HCT116 (cell line): ENCODE results near the gene TYR. TPM values are rescaled to one million over a fixed set of nuclear protein-coding genes. Genes with fewer than 3 reads are reported as not detected.
"Not testable (repeated sequence)": the region's sequence is repeated elsewhere in the genome, so short reads cannot be mapped to it uniquely, and the experiment has no call there.

ENCODE experiments used
- ATAC-seq: fragments of 200-7000 bp; cut with Tn5 transposase; 2 replicates; pipeline ENCODE4 v1.9.1; 2020; ENCODE audit warnings: mild to moderate bottlenecking, moderate library complexity
- BruUV-seq: library from RNA; stranded (reverse); fragments of 400-500 nt; replicated peaks from 2 replicates; lab custom pipeline; 2021; lab: Mats Ljungman, UMichigan
- CTCF ChIA-PET: fragments of 300-600 bp; sonication (Branson Sonifier 250); formaldehyde crosslinking; loops from one replicate; lab custom pipeline; 2021; ENCODE audit warnings: antibody characterized with exemption; lab: Charles Lee
- POLR2A ChIA-PET: fragments of 300-600, 350-600 bp; sonication (Branson Sonifier 250); formaldehyde crosslinking; loops from one replicate; lab custom pipeline; 2021; ENCODE audit warnings: antibody characterized with exemption; lab: Charles Lee
- RAD21 ChIA-PET, 2 experiments: fragments of 300-600 bp; sonication (Branson Sonifier 250); formaldehyde crosslinking; loops; one replicate each; lab custom pipeline; 2023; ENCODE audit warnings: low total read pairs in 2 of 2; ENCODE audit not compliant: uncharacterized antibody in 2 of 2, unreplicated experiment in 2 of 2, low non-redundant PET in 1 of 2; lab: Charles Lee
- DNase-seq: peaks from one replicate; pipeline ENCODE4 v3.0.0-alpha.2; 2010; ENCODE audit warnings: low read depth, low spot score
- H2AFZ ChIP-seq: fragments of 200-600 bp; shearing (Covaris generic), sonication (generic); 2 replicates; pipeline ENCODE4 v1.6.1; 2017; ENCODE audit warnings: low read depth, mixed run types, mixed read lengths, antibody characterized with exemption, low read length; ENCODE audit not compliant: poor library complexity, severe bottlenecking
- H3K27ac ChIP-seq: 2 replicates; pipeline ENCODE4 v1.5.1; 2012; ENCODE audit warnings: low read depth, low read length
- H3K27me3 ChIP-seq: fragments of 200-600 bp; sonication (generic); 2 replicates; pipeline ENCODE4 v1.6.1; 2016; ENCODE audit warnings: mixed run types, low read length, mixed read lengths; ENCODE audit not compliant: insufficient read depth
- H3K36me3 ChIP-seq, 2 experiments: fragments of 200-500 bp in 1 of 2; fragments of 200-600 bp in 1 of 2; sonication (Bioruptor generic) in 1 of 2; sonication (generic) in 1 of 2; 2 replicates each; pipeline versions ENCODE4 v1.5.1 to v1.6.1; 2014 to 2016; ENCODE audit warnings: low read length in 2 of 2, inconsistent platforms in 1 of 2, mixed read lengths in 1 of 2, mixed run types in 1 of 2; ENCODE audit not compliant: insufficient read depth in 2 of 2, control insufficient read depth in 1 of 2
- H3K4me1 ChIP-seq, 2 experiments: fragments of 200-600 bp in 1 of 2; sonication (generic) in 1 of 2; 2 replicates each; pipeline versions ENCODE4 v1.5.1 to v1.6.1; 2012 to 2017; ENCODE audit warnings: low read length in 2 of 2, inconsistent platforms in 1 of 2, mild to moderate bottlenecking in 1 of 2, mixed read lengths in 1 of 2, mixed run types in 1 of 2, moderate library complexity in 1 of 2; ENCODE audit not compliant: insufficient read depth in 2 of 2, control insufficient read depth in 1 of 2
- H3K4me2 ChIP-seq: fragments of 200-600 bp; sonication (generic); 2 replicates; pipeline ENCODE4 v1.6.1; 2017; ENCODE audit warnings: mixed run types, low read length, mixed read lengths
- H3K4me3 ChIP-seq, 2 experiments: fragments of 200-600 bp in 1 of 2; sonication (generic) in 1 of 2; replicated peaks in 1 of 2; 2 replicates each; pipeline ENCODE4 v1.5.1; 2011 to 2016; ENCODE audit warnings: low read length in 2 of 2, control low read depth in 1 of 2, low read depth in 1 of 2, mild to moderate bottlenecking in 1 of 2, mixed read lengths in 1 of 2, mixed run types in 1 of 2
- H3K79me2 ChIP-seq: fragments of 200-600 bp; sonication (generic); 2 replicates; pipeline ENCODE4 v1.6.1; 2017; ENCODE audit warnings: mild to moderate bottlenecking, mixed run types, low read length, moderate library complexity, mixed read lengths; ENCODE audit not compliant: insufficient read depth
- H3K9ac ChIP-seq: fragments of 200-600 bp; sonication (generic); 2 replicates; pipeline ENCODE4 v1.6.1; 2016; ENCODE audit warnings: low read length, mixed read lengths
- H3K9me2 ChIP-seq: fragments of 200-600 bp; sonication (generic), shearing (Covaris generic); 2 replicates; pipeline ENCODE4 v1.6.1; 2017; ENCODE audit warnings: mixed run types, mild to moderate bottlenecking, moderate library complexity; ENCODE audit not compliant: insufficient read depth
- H3K9me3 ChIP-seq, 2 experiments: fragments of 200-500 bp in 1 of 2; fragments of 200-600 bp in 1 of 2; sonication (Bioruptor generic) in 1 of 2; sonication (generic) in 1 of 2; 2 replicates each; pipeline ENCODE4 v1.6.1; 2014 to 2017; ENCODE audit warnings: low read length in 2 of 2, mixed read lengths in 2 of 2, inconsistent platforms in 1 of 2, low read depth in 1 of 2, mild to moderate bottlenecking in 1 of 2, mixed run types in 1 of 2, moderate library complexity in 1 of 2; ENCODE audit not compliant: control insufficient read depth in 1 of 2, insufficient read depth in 1 of 2
- H4K20me1 ChIP-seq: fragments of 200-600 bp; sonication (generic), shearing (Covaris generic); 2 replicates; pipeline ENCODE4 v1.6.1; 2017; ENCODE audit warnings: mixed run types, mild to moderate bottlenecking, moderate library complexity; ENCODE audit not compliant: insufficient read depth
- CBX3 ChIP-seq: IDR thresholded peaks from 2 replicates; pipeline ENCODE4 v1.6.1; 2012; ENCODE audit warnings: low read depth
- EZH2phosphoT487 ChIP-seq: fragments of 200-600 bp; IDR thresholded peaks from 2 replicates; pipeline ENCODE4 v1.6.1; 2018; ENCODE audit warnings: antibody characterized with exemption, borderline replicate concordance
- POLR2AphosphoS5 ChIP-seq: IDR thresholded peaks from 2 replicates; pipeline ENCODE4 v1.6.1; 2011; ENCODE audit warnings: mild to moderate bottlenecking, low read depth, low read length, moderate library complexity
- SP1 ChIP-seq: IDR thresholded peaks from 2 replicates; pipeline ENCODE4 v1.6.1; 2012; ENCODE audit warnings: low read depth
- intact Hi-C: fragments of 100-400 bp; cut with micrococcal nuclease; formaldehyde crosslinking; loops from 2 replicates; pipeline ENCODE4 v1.10.0; 2022
- total RNA-seq: library from RNA; stranded (reverse); gene quantifications from one replicate; pipeline ENCODE4 v1.2.1, GENCODE V29; 2021; ENCODE audit not compliant: unreplicated experiment

Gene TYR
- total RNA-seq, 1 experiment from 2014 or later = not detected

DNA sequence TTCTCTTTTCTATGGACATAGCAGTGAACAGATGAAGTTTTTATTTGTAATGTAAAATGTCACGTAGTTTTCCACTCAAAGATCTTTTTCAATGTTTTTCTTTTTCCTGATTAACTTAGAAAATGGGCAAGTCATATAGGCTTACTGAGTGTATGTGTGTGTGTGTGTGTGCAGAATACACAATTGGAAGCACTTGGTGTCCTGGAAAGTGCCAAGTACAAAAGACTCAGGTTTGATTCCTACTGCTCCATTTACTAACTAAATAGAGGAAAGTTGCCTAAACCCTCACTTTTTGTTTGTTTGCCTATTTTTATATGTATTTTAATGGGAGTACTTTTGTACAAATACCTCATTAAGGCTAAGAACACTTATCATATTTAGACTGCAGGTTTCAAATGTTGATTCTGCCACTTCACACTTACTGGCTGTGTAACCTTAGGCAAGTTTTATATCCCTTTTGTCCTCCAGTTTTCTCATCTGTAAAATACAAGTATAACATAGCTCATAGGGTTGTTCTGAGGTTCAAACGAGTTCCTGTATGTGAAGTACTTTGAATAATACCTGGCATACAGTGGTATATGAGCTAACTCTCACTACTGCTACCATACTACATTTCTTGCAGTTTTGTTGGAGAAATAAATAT lies 90.1 kb downstream of the TYR start:
- ATAC-seq (no peak), DNase-seq (no peak)
- ChIA-PET POLR2A (no interaction called here), RAD21 (no interaction called here), CTCF (no interaction called here)
- no peak overlapping the region for H3K9ac ChIP-seq
- H3K27ac ChIP-seq = no peak overlapping the region
- H3K79me2 ChIP-seq = no peaks in the 10 kb centered on the region
- no peaks in the 10 kb centered on the region for H3K9me2 ChIP-seq
- no TSS peak for BruUV-seq
- H2AFZ ChIP-seq = no peak overlapping the region
- TF ChIP-seq CBX3 (no peak), SP1 (no peak), EZH2phosphoT487 (no peak), POLR2AphosphoS5 (no peak)
- no peaks in the 10 kb centered on the region for H3K9me3 ChIP-seq
- intact Hi-C loops = no loop called here
- H3K4me2 ChIP-seq = no peak overlapping the region
- H3K4me1 ChIP-seq = no peaks in the 10 kb centered on the region
- no peaks in the 10 kb centered on the region for H3K27me3 ChIP-seq
- no peaks in the 10 kb centered on the region for H3K36me3 ChIP-seq
- no peak overlapping the region for H3K4me3 ChIP-seq
- H4K20me1 ChIP-seq = no peaks in the 10 kb centered on the region

DNA sequence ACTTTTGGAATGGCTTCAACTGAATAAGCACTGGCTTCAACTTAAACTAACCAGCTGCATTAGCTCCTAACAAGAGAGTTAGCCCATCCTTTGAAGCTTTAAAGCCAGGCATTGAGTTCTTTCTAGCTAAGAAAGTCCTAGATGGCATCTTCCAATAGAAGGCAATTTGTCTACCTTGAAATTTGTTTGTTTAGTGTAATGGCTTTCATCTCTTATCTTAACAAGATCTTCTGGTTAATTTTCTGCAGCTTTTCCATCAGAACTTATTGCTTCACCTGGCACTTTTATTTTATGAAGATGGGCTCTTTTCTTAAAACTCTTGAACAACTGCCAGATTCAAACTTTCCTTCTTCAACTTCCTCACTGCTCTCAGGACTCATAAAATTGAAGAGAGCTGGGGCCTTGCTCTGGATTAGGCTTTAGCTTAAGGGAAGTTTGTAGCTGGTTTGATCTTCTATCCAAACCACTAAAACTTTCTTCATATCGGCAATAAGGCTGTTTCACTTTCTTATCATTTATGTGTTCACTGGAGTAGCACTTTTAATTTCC lies 94.9 kb downstream of the TYR start:
- H3K36me3 ChIP-seq, RAD21 ChIA-PET, intact Hi-C loops, CTCF ChIA-PET, BruUV-seq, H3K27ac ChIP-seq, POLR2A ChIA-PET, H3K9ac ChIP-seq, H3K4me2 ChIP-seq, H3K4me3 ChIP-seq, H3K27me3 ChIP-seq, H2AFZ ChIP-seq, H4K20me1 ChIP-seq, DNase-seq, H3K9me3 ChIP-seq, H3K9me2 ChIP-seq, H3K4me1 ChIP-seq, H3K79me2 ChIP-seq, ATAC-seq: not testable (repeated sequence)

DNA sequence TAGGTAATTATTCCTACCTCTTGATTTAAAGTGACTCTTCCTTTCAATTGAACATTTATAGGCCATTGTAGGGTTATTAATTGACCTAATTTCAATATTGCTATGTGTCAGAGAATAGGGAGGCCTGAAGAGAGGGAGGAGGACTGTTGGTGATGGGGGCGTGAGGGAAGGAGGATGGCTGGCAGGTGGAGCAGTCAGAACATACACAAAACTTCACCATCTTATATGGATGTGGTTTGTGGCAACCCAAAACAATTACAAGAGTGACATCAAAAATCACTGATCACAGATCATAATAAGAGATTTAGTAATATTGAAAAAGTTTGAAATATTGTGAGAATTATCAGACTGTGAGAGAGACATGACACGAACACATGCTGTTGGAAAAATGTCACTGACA lies 95.5 kb downstream of the TYR start:
- H3K9me3 ChIP-seq, intact Hi-C loops, H3K9ac ChIP-seq, ATAC-seq, H2AFZ ChIP-seq, H4K20me1 ChIP-seq, H3K27ac ChIP-seq, H3K79me2 ChIP-seq, H3K36me3 ChIP-seq, H3K9me2 ChIP-seq, H3K4me1 ChIP-seq, H3K27me3 ChIP-seq, RAD21 ChIA-PET, DNase-seq, POLR2A ChIA-PET, BruUV-seq, CTCF ChIA-PET, H3K4me2 ChIP-seq, H3K4me3 ChIP-seq: not testable (repeated sequence)
